Glomerular visceral epithelial cell (primary cell): ENCODE measurements around the gene SCN2A.

Experiments
- DNase-seq: peaks from one replicate; pipeline ENCODE4 v3.0.0-alpha.2; 2016; ENCODE audit errors: extremely low spot score

Gene SCN2A

DNA sequence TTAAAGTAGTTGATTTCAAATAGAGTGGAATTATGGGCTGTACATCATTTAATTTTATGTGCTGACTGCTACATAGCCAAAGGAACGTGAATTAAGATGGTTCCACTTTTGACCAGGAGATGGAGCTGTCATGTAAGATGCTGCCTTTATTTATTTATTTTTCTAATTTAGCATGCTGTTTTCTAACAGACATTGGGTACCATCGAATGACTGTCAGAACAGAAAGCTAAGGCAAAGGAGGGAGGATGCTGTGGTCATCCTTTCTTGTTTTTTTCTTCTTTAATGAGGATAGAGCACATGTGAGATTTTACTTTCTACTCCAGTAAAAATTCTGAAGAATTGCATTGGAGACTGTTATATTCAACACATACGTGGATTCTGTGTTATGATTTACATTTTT is at the start of gene SCN2A:
Gene SCN2A, plus strand, starts transcription at position 185 of the 400 bp plus-strand sequence. CDS start 56,410 bp downstream, outside the sequence.
- peak; percentile 57 for DNase-seq

DNA sequence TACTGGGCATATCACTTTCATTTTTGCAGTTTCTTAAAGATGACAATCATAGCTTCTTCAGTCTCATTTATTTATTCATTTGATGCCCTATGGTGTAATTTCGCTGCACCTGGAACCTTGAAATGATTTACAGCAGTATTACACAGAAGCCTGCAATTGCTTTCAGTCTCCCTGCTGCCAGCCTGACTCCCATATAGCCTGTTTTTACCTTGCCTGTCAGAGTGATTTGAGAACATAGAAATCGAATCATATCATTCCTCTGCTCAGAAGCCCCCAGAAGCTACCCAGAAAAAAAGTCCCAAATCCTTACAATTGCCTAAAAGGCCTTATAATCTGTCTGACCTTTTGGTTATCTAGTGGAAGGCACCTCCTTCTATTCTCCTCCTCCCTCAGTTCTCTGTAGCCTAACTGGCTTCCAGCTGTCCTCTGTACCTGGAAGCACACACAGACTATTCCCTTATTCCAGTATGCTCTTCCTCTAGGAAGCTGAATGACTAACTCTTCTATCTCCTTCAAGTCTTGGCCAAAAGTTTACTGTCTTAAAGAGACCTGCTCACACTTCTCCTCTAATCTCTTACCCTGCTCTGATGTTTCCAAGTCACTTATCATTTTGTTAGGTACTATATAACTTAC is 48.0 kb upstream of the SCN2A start:
- no peak for DNase-seq

DNA sequence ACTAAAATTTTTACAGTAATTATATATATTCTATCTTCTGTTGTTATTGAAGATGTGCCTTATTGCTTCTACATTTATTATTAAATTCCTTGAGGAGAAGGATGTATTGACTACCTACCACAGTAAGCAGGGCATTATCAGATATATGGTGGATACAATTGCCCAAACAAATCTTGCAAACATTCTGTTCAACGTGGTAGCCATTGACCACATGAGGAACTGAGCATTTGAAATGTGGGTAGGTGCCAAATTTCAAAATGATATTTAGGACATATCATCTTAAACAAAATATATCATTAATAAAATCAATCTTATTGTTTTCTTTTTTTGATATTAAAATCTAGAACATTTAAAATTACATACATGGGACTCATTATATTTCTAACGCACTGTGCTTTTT is 46.5 kb upstream of the SCN2A start:
- no peak for DNase-seq

DNA sequence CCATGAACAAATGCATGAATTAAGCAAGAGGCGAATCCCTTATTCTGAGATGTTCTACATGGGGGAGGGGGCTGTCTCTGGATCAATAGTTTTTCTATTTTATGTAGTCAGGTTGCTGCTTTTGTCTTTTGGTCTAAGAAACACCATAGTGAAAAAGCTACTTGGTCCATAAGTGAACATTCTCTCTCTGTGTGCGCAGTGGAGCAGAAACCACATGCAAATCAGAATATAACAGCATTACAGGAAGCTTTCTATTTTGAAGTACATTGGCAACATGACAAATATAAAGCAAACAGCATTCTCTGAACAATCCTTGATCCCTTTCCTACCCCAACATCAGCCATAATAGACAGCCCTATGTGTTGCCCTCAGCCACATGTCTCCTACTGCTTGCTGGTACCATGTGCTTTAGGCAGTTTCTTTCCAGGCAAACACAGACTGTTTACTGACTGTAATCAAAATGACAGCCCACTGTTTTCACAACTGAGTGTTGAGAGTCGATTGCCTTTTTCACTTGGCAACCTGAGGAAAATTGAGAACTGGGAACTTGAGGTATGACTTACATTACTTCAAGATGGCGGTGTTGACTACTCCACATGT is 45.9 kb upstream of the SCN2A start:
- DNase-seq, result no peak

DNA sequence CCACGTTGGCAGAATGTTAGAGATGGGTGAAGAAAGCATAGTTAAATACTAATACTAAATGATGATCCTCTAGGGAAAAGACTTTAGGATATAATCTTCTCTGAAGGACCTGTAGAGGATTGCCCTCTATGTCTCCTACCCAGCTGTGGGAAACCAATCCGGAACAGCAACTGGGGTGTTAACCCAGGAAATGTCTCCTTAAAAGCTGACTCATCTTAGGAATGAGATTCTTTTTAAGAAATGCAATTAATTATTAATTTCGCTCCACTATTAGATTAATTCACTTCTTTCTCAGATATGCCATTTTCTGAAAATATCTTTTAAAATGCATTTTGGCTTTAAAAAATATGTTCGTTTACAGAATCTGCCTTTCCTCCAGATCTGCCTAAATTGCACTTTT is 42.8 kb upstream of the SCN2A start:
- peak; percentile 42 for DNase-seq

DNA sequence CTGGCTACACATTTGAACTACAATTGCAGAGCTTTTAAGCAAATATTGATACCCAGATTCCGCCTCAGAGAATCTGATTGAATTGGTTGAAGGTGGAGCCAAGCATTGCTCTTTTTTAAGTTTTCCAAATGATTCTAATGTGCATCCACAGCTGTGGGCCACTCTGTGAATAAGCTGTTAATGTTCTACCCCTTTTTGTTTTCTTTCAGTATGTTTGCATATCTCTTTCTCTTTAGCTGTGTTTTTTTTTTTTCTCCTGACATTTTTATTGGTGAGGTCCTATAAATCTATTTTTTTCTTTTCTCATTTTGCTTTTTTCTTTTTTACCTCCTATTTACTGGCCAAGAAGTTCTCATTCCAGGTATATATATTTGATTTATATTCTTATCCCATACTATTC is 41.9 kb upstream of the SCN2A start:
- no peak for DNase-seq

DNA sequence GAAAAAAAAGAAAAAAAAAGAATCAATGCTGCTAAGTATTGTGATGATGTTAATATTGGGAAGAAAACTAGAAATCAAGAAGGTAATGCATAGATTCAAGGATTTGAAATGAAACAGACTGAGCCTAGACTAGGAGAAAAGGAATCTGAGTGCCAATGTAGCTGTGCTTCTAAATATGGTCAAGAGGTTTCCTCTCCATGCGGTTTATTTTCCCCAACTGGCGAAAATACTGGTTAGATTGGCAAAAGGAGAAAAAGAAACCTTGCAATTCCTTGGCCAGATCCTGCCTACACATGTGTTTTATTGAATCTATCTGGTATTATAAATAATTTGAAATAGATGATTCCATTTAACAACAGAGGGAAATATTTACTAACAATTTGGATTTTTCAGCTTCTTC is 41.0 kb upstream of the SCN2A start:
- DNase-seq, result no peak

DNA sequence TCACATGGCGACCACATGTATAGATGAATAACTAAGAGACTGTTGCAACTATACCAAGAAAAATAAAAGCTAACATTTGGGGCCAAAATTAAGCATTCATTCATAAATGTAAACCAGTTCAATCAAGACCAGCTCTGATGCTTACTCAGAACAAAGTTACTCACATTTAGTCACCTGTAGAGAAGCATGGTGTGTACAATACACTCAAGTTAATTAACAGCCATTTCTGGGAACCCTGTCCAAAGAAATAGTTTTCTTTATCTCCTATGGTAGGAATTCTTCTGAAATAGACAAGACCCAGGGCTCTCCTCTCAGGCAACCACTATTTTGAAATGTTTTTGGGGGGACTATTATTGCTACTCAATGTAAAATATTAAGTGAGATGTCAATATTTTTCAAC is 37.0 kb upstream of the SCN2A start:
- DNase-seq, result peak; percentile 9

DNA sequence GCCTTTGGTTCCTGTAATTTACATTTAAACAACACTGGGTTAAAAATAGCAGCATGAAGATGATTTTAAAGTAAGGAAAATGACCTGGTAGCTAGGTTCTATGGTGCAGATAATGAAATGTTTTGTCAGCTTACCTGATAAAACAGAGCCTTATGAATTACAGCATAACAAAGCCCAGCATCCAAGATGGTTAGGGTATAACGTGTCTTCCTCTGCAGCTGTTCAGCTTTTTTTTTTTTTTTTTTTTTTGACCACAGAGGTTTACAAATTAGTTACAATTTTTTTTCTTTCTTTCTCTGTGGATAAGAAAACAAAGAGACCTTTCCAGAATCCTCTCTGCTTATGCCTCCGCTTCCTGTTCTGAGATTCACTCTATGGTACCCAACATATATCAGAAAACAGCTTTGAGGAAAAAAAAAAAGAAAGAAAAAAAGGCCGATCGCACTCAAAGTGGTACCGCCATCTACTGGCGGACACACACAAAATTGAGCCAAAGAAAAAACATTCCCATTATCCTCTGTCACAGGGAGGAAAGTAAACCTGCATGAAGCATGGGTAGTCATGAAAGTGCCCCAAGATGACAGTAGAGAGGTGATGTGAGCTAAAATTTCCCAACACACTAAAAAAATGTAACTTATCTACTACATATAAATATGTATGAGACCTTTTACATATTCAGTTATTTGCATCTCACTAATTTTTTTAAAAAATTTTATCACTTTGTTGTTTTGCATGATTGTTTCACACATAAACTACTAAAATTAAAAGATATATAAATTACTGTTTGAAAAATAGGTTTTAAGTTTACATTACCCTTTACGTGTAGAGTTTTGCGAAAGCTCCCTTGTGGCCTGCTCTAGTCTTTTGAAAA is 35.3 kb upstream of the SCN2A start, which contains the start of gene SCN3A:
Gene SCN3A, minus strand, starts transcription at position 362 of the 871 bp plus-strand sequence. CDS start 27,656 bp downstream, outside the sequence.
- DNase-seq, result peak; percentile 69

DNA sequence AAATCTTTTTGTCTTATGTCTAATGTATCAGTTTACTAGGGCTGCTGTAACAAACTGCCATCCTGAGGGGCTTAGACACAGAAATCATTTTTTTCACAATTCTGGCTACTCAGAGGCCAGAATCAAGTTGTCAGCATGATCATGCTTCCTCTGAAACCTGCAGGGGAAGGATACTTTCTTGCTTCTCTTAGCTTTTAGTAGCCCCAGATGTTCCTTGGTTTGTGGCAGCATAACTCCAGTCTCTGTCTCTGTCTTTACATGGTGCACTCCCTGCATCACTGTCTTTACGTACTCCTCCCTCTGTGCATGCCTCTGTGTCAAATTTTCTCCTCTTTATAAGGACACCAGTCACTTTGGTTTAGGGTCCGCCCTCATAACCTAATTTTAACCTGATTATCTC is 33.3 kb upstream of the SCN2A start:
- DNase-seq, result no peak

DNA sequence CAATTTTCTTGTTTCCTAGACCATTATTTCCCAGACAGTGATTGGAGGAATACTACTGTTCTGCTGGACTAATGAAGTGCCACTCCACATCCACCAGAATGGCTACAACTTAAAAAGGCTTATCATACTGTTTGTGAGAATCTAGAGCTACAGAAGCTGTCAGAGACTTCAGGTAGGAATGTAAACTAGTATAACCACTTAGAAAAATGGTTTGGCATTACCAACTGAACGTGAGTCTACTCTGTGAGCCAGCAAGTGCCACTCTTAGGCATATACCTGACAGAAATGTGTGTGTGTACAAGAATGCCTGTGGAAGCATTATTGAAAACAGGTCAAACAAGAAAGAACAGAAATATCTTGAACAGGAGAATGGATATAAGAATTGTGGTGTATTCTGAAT is 31.1 kb upstream of the SCN2A start:
- no peak for DNase-seq

DNA sequence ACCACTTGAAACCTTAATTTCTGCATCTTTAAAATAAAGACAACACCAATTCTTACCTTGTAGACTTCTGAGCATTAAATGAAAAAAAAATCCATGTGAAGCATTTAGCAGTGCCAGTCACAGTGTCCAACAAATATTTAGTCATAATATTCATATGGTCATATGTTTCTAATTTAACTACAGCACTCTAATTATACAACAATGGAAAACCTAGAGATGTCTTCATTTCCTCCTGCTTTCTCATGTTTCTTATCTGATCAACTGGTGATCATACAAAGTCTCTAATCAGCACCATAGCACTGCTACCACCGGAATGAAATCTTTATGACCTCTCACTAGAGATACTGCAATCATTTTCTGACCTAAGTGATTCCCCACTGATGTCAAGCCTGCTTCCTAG is 25.1 kb upstream of the SCN2A start:
- DNase-seq, result no peak

DNA sequence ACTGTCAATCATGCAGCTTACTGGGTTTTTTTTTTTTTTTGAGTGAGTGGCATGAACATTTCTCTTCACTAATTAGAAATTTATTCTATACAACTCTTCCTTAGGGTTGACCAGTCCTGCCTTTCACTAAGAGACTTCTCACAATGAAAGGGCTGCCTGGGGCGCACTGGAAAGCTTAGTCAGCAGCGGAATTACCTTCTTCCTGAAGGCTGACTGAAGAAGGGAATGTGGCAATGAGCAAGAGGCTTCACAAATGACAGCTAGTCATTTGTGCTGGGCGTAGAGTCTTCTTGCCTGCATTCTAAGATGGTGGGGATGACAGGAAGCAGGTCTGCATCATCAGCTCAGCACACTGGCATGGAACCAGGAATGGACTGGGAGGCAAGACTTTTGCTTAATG is 19.7 kb upstream of the SCN2A start:
- no peak for DNase-seq

DNA sequence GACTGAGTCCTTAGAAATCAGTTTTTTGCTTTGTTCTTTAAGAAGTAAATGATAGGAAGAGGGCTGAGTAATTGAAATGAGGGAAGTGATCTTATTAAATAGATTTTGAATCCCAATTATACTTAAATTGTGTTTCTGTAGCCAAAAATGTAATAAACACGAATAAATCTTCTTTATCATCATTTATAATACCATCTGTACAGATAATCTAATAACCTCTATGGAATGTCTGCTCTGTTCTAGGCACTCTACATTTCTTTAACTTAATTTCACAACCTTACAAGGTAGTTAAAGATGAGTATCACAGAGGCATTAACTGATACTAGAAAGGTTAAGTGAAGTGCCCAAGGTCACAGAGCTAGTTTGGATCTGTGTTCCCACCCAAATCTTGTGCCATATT is 14.3 kb upstream of the SCN2A start:
- no peak for DNase-seq

DNA sequence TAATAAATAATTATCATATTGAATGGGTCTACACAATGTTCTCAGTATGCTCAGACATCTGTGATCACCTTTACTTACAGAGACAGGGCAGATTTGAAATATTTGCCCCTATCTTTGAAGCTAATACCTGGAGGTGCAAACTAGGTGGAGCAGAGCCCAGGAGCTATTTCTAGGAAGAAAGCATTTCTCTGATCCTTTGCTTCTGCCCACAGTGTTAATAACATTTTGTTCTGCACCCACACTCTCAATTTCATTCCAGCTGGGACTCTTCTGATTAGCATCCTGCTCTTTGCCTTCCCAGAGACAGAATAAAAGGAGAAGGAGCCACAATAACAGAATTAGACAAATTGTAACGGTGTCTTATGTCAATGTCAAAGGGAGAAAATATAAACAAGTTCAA is 11.6 kb upstream of the SCN2A start:
- no peak for DNase-seq

DNA sequence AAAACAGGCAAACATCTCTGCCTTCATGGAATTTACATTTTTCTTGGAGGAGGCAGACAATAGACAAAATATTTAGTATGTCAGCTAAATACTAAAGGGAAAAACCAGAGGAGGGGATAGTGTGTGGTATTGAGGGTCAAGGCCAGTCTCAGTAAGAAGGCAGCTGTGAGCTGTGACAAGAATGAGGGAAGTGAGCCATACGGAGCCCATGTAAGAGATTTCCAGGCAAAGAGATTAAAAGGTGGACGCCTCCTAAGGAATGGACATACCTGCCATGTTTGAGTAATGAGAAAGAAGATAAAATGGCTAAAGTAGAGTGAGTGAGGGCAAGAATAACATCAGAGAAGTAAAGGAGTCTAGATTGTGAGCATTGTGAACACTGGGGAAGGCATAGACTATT is 2.2 kb upstream of the SCN2A start:
- no peak for DNase-seq

DNA sequence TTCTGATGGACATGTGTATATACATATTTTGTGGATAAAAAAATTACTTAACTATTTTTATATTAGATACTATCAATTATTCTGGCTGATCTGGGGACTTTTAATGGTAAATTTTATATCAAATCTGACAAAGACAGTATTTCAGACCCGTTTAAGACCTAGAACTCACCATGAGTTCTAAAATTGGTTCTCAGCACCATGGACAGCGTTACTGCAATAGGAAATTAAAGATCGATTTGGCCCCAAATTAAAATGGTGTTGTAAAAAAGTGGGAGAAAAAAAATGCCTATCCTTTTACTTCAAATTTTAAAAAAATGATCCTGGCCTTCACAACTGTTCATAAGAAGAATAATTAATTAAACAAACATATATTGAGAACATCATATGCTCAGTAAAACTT is 919 bp upstream of the SCN2A start:
- DNase-seq, result peak; percentile 10

DNA sequence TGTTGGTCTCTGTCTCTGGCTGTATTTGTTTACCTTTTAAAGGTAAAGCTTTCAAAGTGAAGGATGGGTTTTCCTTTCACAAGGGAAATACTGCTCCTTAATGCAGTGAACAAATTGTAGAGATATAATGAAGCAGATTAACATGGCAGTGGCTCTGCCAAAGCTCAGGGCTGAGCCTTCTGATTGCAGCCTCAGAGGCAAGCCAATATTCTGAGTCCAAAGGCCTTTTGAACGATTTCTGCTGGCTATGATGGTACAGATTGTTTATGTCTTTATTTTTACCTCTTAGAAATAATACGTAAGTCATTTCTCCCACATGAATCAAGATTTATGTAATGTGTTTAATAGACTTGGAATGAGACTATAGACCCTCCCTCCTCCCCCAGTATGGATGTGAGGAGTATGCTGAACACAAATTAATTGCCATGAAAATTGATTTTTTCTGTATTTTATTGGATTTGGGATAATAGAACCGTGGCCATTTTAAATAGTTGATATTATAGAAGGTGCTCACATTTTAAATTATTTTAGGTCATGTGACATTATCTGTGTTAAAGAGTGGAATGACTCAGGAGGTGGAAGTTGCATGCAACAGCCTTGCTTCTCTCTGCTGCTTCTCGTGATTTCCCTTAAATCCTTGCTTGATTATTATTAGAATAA is 772 bp downstream of the SCN2A start:
- DNase-seq, result no peak

DNA sequence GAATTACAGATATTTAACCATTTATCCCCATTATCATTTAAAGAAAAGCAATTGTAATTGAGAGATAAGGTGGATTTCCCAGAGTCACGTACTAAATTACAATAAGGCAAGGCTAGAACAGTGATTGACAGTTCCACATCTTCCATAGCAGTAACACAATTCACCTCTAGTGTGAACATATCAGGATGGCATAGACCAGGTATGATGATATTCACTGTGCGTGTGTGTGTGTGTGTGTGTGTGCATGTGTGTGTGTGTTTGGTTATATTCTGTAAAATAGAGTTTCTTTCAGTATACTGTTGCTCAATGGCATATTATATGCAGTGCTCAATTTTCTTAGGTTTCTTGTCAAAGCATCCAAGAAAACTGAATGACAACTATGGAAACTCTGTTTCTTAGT is 1.7 kb downstream of the SCN2A start:
- no peak for DNase-seq

DNA sequence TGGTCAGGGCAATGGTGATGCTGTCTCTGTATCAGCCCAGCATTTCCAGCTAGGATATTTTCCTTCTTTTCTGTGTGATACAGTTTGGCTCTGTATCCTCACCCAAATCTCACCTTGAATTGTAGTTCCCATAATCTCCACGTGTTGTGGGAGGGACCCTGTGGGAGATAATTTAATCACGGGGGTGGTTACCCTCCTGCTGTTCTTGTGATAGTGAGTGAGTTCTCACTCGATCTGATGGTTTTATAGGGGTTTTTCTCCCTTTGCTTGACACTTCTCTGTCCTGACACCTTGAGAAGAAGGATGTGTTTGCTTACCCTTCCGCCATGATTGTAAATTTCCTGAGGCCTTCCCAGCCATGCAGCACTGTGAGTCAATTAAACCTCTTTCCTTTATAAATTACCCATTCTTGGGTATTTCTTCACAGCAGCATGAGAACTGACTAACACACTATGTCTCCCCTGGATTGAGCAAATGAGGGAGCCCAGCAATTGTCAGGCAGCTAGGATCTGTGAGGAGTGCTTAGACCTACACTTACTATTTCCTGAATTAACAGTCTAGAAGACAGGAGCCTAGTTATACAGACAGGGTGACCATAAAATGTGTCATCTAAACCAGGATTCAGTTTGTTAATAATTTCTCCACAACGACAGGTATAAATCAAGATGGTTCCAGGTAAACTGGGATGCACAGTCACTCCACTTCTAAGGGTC is 6.0 kb downstream of the SCN2A start:
- DNase-seq, result no peak

DNA sequence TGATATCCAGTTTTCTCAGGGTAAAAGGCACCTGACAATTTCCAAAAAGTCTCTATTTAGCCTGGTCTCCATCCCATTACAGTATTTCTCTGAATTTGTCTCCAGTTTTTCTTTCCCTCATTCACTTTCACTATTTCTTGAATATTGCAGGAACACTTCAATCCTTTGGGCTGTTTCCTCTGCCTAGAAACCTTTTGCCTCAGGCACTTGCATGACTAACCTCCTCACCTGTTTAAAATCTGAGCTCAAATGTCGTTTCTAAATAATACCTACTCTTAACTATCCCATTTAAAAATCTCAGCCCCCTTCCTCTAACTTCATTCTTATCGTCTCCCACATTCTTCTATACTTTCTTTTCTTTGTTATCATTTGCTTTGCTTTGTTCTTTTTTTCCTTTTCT is 9.0 kb downstream of the SCN2A start:
- no peak for DNase-seq

DNA sequence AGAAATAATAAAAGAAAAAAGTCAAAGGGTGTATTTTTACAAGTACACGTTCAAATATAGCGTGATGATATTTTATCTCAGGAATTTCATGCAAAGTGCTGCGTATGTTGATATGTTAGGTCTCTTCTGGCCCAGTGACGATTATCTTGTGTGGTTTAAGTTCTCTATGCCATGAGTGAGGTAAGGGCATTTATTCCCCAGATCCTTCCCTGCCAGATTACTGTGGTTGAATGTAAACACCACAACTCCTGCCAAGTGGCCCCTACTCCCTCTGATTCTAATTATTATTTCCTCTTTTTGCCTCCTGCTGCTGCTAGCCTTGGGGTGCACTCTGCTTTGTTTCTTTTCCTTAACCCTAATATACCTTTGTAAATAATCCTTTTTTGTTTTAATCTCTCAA is 12.2 kb downstream of the SCN2A start:
- no peak for DNase-seq
